HEK293 (cell line): ENCODE data around the gene SHISAL2B.

Source experiments
- CTCF ChIA-PET: fragments of 350-600 bp; formaldehyde crosslinking; extraction: SDS; loops from one replicate; lab custom pipeline; 2021; ENCODE audit warnings: antibody characterized with exemption; lab: Yijun Ruan, JAX
- POLR2A ChIA-PET: fragments of 300-600 bp; formaldehyde crosslinking; extraction: SDS; loops from one replicate; lab custom pipeline; 2020; ENCODE audit warnings: antibody characterized with exemption, inconsistent platforms; lab: Yijun Ruan, JAX
- H3K27ac ChIP-seq: fragments of 200-500 bp; sonication (Bioruptor generic); 2 replicates; pipeline ENCODE4 v1.5.1; 2014; ENCODE audit warnings: low read depth, low read length, control low read depth, inconsistent platforms; ENCODE audit errors: extremely low read depth
- H3K36me3 ChIP-seq, 2 experiments: fragments of 200-500 bp in 1 of 2; sonication (Bioruptor generic) in 1 of 2; 1 replicate in 1 of 2; 2 replicates in 1 of 2; pipeline ENCODE4 v1.5.1; 2014 to 2017; ENCODE audit warnings: inconsistent platforms in 2 of 2, low read length in 2 of 2; ENCODE audit not compliant: control insufficient read depth in 2 of 2, insufficient read depth in 1 of 2
- H3K4me1 ChIP-seq: fragments of 200-500 bp; sonication (Bioruptor generic); 2 replicates; pipeline ENCODE4 v1.5.1; 2014; ENCODE audit warnings: mild to moderate bottlenecking, low read length, inconsistent platforms; ENCODE audit not compliant: control insufficient read depth, insufficient read depth
- H3K4me3 ChIP-seq: 2 replicates; pipeline ENCODE4 v1.5.1; 2011; ENCODE audit warnings: low read depth, mild to moderate bottlenecking, control low read depth, low read length, moderate library complexity
- H3K9me3 ChIP-seq: fragments of 200-500 bp; sonication (Bioruptor generic); 2 replicates; pipeline ENCODE4 v1.5.1; 2014; ENCODE audit warnings: low read depth, low read length, inconsistent platforms; ENCODE audit not compliant: control insufficient read depth, insufficient read depth
- GLIS2 ChIP-seq: fragments of 450-650 bp; formaldehyde crosslinking; IDR thresholded peaks from 2 replicates; pipeline ENCODE4 v1.5.1; 2016; ENCODE audit warnings: missing biosample characterization, missing genetic modification characterization
- IKZF3 ChIP-seq: fragments of 450-650 bp; IDR thresholded peaks from 2 replicates; pipeline ENCODE4 v1.5.0; 2018; ENCODE audit warnings: missing biosample characterization, mild to moderate bottlenecking, missing genetic modification characterization, moderate library complexity
- KLF8 ChIP-seq: fragments of 450-650 bp; formaldehyde crosslinking; IDR thresholded peaks from 2 replicates; pipeline ENCODE4 v1.5.1; 2016; ENCODE audit warnings: missing biosample characterization, missing genetic modification characterization
- PATZ1 ChIP-seq: fragments of 450-650 bp; formaldehyde crosslinking; IDR thresholded peaks from 2 replicates; pipeline ENCODE4 v1.5.1; 2016; ENCODE audit warnings: missing biosample characterization, missing genetic modification characterization
- SCRT2 ChIP-seq: fragments of 450-650 bp; formaldehyde crosslinking; IDR thresholded peaks from 2 replicates; pipeline ENCODE4 v1.5.1; 2016; ENCODE audit warnings: missing biosample characterization, missing genetic modification characterization
- SP2 ChIP-seq: fragments of 450-650 bp; formaldehyde crosslinking; IDR thresholded peaks from 2 replicates; pipeline ENCODE4 v1.5.1; 2016; ENCODE audit warnings: missing biosample characterization, missing genetic modification characterization
- WT1 ChIP-seq: fragments of 450-650 bp; formaldehyde crosslinking; IDR thresholded peaks from 2 replicates; pipeline ENCODE4 v1.5.1; 2016; ENCODE audit warnings: missing biosample characterization, missing genetic modification characterization
- ZBTB20 ChIP-seq: fragments of 450-650 bp; formaldehyde crosslinking; IDR thresholded peaks from 2 replicates; pipeline ENCODE4 v1.5.1; 2016; ENCODE audit warnings: missing biosample characterization, missing genetic modification characterization
- ZBTB48 ChIP-seq: fragments of 450-650 bp; formaldehyde crosslinking; IDR thresholded peaks from 2 replicates; pipeline ENCODE4 v1.5.1; 2016; ENCODE audit warnings: missing biosample characterization, missing genetic modification characterization
- ZFP41 ChIP-seq: fragments of 450-650 bp; formaldehyde crosslinking; IDR thresholded peaks from 2 replicates; pipeline ENCODE4 v1.5.1; 2016; ENCODE audit warnings: missing biosample characterization, missing genetic modification characterization, borderline replicate concordance
- ZNF121 ChIP-seq: fragments of 450-650 bp; formaldehyde crosslinking; IDR thresholded peaks from 2 replicates; pipeline ENCODE4 v1.5.1; 2016; ENCODE audit warnings: missing biosample characterization, missing genetic modification characterization
- ZNF140 ChIP-seq: fragments of 450-650 bp; formaldehyde crosslinking; IDR thresholded peaks from 2 replicates; pipeline ENCODE4 v1.5.1; 2016; ENCODE audit warnings: missing biosample characterization, missing genetic modification characterization
- ZNF248 ChIP-seq: fragments of 450-650 bp; formaldehyde crosslinking; IDR thresholded peaks from 2 replicates; pipeline ENCODE4 v1.5.1; 2017; ENCODE audit warnings: missing biosample characterization, missing genetic modification characterization
- ZNF394 ChIP-seq: fragments of 450-650 bp; formaldehyde crosslinking; IDR thresholded peaks from 2 replicates; pipeline ENCODE4 v1.5.1; 2016; ENCODE audit warnings: missing biosample characterization, missing genetic modification characterization, mild to moderate bottlenecking, moderate library complexity, borderline replicate concordance
- ZNF518A ChIP-seq: fragments of 450-650 bp; formaldehyde crosslinking; conservative IDR thresholded peaks from 2 replicates; pipeline ENCODE4 v1.5.1; 2016; ENCODE audit warnings: low read depth, missing biosample characterization, missing genetic modification characterization
- ZNF600 ChIP-seq: fragments of 450-650 bp; formaldehyde crosslinking; IDR thresholded peaks from 2 replicates; pipeline ENCODE4 v1.5.1; 2016; ENCODE audit warnings: missing biosample characterization, missing genetic modification characterization
- ZNF660 ChIP-seq: fragments of 450-650 bp; IDR thresholded peaks from 2 replicates; pipeline ENCODE4 v1.5.1; 2018; ENCODE audit warnings: missing biosample characterization, mild to moderate bottlenecking, missing genetic modification characterization
- ZNF747 ChIP-seq: fragments of 450-650 bp; formaldehyde crosslinking; IDR thresholded peaks from 2 replicates; pipeline ENCODE4 v1.5.1; 2016; ENCODE audit warnings: missing biosample characterization, missing genetic modification characterization
- ZNF768 ChIP-seq: fragments of 450-650 bp; formaldehyde crosslinking; IDR thresholded peaks from 2 replicates; pipeline ENCODE4 v1.5.1; 2018; ENCODE audit warnings: missing biosample characterization, mild to moderate bottlenecking, missing genetic modification characterization
- TF ChIP-seq, protein P1 (sequence below): fragments of 450-650 bp; formaldehyde crosslinking; IDR thresholded peaks from 2 replicates; pipeline ENCODE4 v1.5.1; 2016; ENCODE audit warnings: missing biosample characterization, missing genetic modification characterization
- TF ChIP-seq, protein P2 (sequence below): fragments of 450-650 bp; formaldehyde crosslinking; IDR thresholded peaks from 2 replicates; pipeline ENCODE4 v1.5.1; 2016; ENCODE audit warnings: missing biosample characterization, missing genetic modification characterization
- TF ChIP-seq, protein P3 (sequence below): fragments of 450-650 bp; formaldehyde crosslinking; optimal IDR thresholded peaks from 2 replicates; pipeline ENCODE3; 2016; ENCODE audit warnings: missing biosample characterization, mild to moderate bottlenecking, missing genetic modification characterization
- TF ChIP-seq, protein P4 (sequence below): fragments of 450-650 bp; formaldehyde crosslinking; IDR thresholded peaks from 2 replicates; pipeline ENCODE4 v1.5.1; 2016; ENCODE audit warnings: missing biosample characterization, missing genetic modification characterization

SHISAL2B gene

DNA sequence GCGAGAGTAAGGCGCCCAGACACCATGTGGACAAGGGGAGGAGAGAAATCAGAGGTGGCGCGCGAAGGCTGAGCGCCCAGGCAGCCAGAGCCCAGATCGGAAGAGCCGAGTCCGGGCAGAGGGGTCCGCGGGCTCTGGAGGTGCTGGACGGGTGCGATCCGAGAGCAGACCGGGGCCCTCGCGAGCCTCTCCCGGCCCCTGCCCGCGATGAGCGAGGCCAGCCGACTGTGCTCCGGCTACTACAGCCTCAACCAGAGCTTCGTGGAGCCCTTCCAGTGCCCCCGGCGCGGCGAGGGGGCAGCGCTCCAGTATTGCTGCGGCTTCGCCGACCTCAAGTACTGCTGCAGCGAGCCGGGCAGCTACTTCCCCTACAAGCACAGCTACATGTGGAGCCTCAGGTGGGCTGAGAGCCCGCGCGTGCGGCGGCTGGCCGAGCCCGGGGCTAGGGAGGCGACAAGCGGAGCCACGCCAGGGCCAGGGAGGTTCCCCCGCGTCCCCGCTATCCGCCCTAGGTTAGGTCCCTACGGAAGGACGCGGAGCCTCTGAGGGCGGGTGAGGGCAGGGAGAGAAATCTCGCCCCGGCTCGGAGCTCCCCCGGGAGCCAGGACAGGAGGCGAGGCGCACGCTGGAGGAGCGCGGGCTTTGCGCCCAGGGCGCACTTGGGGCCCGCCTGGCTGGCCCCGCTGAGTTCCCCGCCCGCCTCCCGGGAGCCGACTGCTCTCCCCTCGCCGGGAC is at the start of gene SHISAL2B:
SHISAL2B (plus strand) TSS at position 87 of the 735 bp plus-strand sequence; CDS start at position 208, 121 bp downstream.
- ChIA-PET POLR2A (interaction anchor here (0.6 to 0.8 kb wide), 2 partner anchors 16 to 418 kb away, joined by 3 read pairs; no protein-coding TSS in a partner anchor), CTCF (interaction anchor here (0.7 to 0.9 kb wide), 2 partner anchors 9 to 56 kb away, joined by 3 to 4 read pairs; no protein-coding TSS in a partner anchor)
- H3K27ac ChIP-seq: peak within 1 kb of the TSS; percentile 45; the same call in 1 of the 2 replicates
- H3K36me3 ChIP-seq: no peaks in the 10 kb centered on the region
- H3K4me3 ChIP-seq: peak within 1 kb of the TSS; percentile 33
- H3K9me3 ChIP-seq: no peaks in the 10 kb centered on the region
- H3K4me1 ChIP-seq: 0 out of 2 replicates have a peak, but pooled peaks cover 3% of the 10 kb centered on the region
- no peak for TF ChIP-seq ZNF518A (tag by site-specific recombination)
- TF ChIP-seq ZBTB48 (tag by site-specific recombination): peak; percentile 90
- TF ChIP-seq ZNF140 (tag by site-specific recombination): no peak
- TF ChIP-seq PATZ1 (tag by site-specific recombination): peak; percentile 58
- TF ChIP-seq, protein P1, sequence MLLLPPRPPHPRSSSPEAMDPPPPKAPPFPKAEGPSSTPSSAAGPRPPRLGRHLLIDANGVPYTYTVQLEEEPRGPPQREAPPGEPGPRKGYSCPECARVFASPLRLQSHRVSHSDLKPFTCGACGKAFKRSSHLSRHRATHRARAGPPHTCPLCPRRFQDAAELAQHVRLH (tag by site-specific recombination): no peak; the same call in 1 of the 2 replicates
- 0 out of 2 replicates have a peak, but pooled peaks have one; percentile 14 for TF ChIP-seq ZNF121
- peak; percentile 44; the same call in 1 of the 2 replicates for TF ChIP-seq SP2 (tag by site-specific recombination)
- peak; percentile 94 for TF ChIP-seq GLIS2 (tag by site-specific recombination)
- TF ChIP-seq, protein P2, sequence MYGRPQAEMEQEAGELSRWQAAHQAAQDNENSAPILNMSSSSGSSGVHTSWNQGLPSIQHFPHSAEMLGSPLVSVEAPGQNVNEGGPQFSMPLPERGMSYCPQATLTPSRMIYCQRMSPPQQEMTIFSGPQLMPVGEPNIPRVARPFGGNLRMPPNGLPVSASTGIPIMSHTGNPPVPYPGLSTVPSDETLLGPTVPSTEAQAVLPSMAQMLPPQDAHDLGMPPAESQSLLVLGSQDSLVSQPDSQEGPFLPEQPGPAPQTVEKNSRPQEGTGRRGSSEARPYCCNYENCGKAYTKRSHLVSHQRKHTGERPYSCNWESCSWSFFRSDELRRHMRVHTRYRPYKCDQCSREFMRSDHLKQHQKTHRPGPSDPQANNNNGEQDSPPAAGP (tag by site-specific recombination): peak; percentile 48; the same call in 1 of the 2 replicates
- TF ChIP-seq ZNF394 (tag by site-specific recombination): peak; percentile 72
- TF ChIP-seq, protein P3, sequence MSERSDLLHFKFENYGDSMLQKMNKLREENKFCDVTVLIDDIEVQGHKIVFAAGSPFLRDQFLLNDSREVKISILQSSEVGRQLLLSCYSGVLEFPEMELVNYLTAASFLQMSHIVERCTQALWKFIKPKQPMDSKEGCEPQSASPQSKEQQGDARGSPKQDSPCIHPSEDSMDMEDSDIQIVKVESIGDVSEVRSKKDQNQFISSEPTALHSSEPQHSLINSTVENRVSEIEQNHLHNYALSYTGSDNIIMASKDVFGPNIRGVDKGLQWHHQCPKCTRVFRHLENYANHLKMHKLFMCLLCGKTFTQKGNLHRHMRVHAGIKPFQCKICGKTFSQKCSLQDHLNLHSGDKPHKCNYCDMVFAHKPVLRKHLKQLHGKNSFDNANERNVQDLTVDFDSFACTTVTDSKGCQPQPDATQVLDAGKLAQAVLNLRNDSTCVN (tag by site-specific recombination): peak; percentile 94
- peak; percentile 69 for TF ChIP-seq ZNF660 (tag by site-specific recombination)
- TF ChIP-seq, protein P4, sequence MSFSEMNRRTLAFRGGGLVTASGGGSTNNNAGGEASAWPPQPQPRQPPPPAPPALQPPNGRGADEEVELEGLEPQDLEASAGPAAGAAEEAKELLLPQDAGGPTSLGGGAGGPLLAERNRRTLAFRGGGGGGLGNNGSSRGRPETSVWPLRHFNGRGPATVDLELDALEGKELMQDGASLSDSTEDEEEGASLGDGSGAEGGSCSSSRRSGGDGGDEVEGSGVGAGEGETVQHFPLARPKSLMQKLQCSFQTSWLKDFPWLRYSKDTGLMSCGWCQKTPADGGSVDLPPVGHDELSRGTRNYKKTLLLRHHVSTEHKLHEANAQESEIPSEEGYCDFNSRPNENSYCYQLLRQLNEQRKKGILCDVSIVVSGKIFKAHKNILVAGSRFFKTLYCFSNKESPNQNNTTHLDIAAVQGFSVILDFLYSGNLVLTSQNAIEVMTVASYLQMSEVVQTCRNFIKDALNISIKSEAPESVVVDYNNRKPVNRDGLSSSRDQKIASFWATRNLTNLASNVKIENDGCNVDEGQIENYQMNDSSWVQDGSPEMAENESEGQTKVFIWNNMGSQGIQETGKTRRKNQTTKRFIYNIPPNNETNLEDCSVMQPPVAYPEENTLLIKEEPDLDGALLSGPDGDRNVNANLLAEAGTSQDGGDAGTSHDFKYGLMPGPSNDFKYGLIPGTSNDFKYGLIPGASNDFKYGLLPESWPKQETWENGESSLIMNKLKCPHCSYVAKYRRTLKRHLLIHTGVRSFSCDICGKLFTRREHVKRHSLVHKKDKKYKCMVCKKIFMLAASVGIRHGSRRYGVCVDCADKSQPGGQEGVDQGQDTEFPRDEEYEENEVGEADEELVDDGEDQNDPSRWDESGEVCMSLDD (tag by site-specific recombination): 0 out of 2 replicates have a peak, but pooled peaks have one; percentile 35
- TF ChIP-seq ZNF768: no peak
- TF ChIP-seq WT1 (tag by site-specific recombination): peak; percentile 41; the same call in 1 of the 2 replicates
- peak; percentile 38; the same call in 1 of the 2 replicates for TF ChIP-seq IKZF3 (tag by site-specific recombination)
- TF ChIP-seq ZNF248 (tag by site-specific recombination): no peak
- TF ChIP-seq ZBTB20: peak; percentile 95
- peak; percentile 24; the same call in 1 of the 2 replicates for TF ChIP-seq KLF8 (tag by site-specific recombination)
- peak; percentile 99 for TF ChIP-seq SCRT2 (tag by site-specific recombination)
- TF ChIP-seq ZNF600: peak; percentile 67
- TF ChIP-seq ZNF747: no peak
- TF ChIP-seq ZFP41 (tag by site-specific recombination): no peak
